Measurements from ENCODE around the gene IMPA2.
A peak's percentile ranks its signal among the peaks of the same experiment; 100 is the strongest.

Gene IMPA2

GRCh38 chr18:11991021-11991795 is 9.9 kb downstream of the IMPA2 start:
- no peak for DNase-seq

GRCh38 chr18:11992096-11992790 is 10.9 kb downstream of the IMPA2 start:
- no peak for DNase-seq

- DNase-seq: no peak
Observed at GRCh38 chr18:11993264-11993916, 12.1 kb downstream of the IMPA2 start.

GRCh38 chr18:11994336-11994702 is 13.0 kb downstream of the IMPA2 start:
- peak; percentile 33 for DNase-seq

- DNase-seq: no peak
Observed at GRCh38 chr18:11994703-11995444, 13.6 kb downstream of the IMPA2 start.

- peak; percentile 76 for DNase-seq
Observed at GRCh38 chr18:11995445-11996189, 14.3 kb downstream of the IMPA2 start.

GRCh38 chr18:11996190-11996754 is 15.0 kb downstream of the IMPA2 start:
- no peak for DNase-seq

- DNase-seq: no peak
Observed at GRCh38 chr18:11996907-11997306, 15.6 kb downstream of the IMPA2 start.

GRCh38 chr18:11997466-11997865 is 16.2 kb downstream of the IMPA2 start:
- DNase-seq: no peak

- no peak for DNase-seq
Observed at GRCh38 chr18:11998193-11998592, 16.9 kb downstream of the IMPA2 start.

- DNase-seq: no peak
Observed at GRCh38 chr18:11999429-11999828, 18.1 kb downstream of the IMPA2 start.

- no peak for DNase-seq
Observed at GRCh38 chr18:12000072-12000659, 18.9 kb downstream of the IMPA2 start.

GRCh38 chr18:12001421-12001820 is 20.1 kb downstream of the IMPA2 start:
- DNase-seq: no peak

- DNase-seq: no peak
Observed at GRCh38 chr18:12003894-12004293, 22.6 kb downstream of the IMPA2 start.

GRCh38 chr18:12005538-12006487 is 24.5 kb downstream of the IMPA2 start:
- no peak for DNase-seq

- no peak for DNase-seq
Observed at GRCh38 chr18:12006488-12006840, 25.2 kb downstream of the IMPA2 start.

GRCh38 chr18:12007063-12007462 is 25.8 kb downstream of the IMPA2 start:
- no peak for DNase-seq

- DNase-seq: no peak
Observed at GRCh38 chr18:12008181-12008767, 27.0 kb downstream of the IMPA2 start.

GRCh38 chr18:12008842-12009580 is 27.7 kb downstream of the IMPA2 start:
- no peak for DNase-seq
